ENCODE results near the gene SGSM1. TPM values are rescaled to one million over a fixed set of nuclear protein-coding genes. Genes with fewer than 3 reads are reported as not detected.

The SGSM1 gene
- total RNA-seq, 1 experiment from 2014 or later, result 4.3 TPM

- 0 out of 7 replicates have a peak overlapping the region, but pooled peaks of 1 of the 3 experiments have one; percentile 3 for H3K27ac Mint-ChIP-seq
- Histone ChIP-seq H3K18ac (ENCODE audit: insufficient read length, low read depth, low read length) (no peak overlapping the region), H3K79me2 (ENCODE audit: insufficient read depth, low read length) (peaks cover 2% of the 10 kb centered on the region; the same call in 1 of the 2 replicates), H3K27ac (ENCODE audit: insufficient read length, low read depth, low read length) (no peak overlapping the region), H3T11ph (ENCODE audit: low read length) (no peak overlapping the region), H3K4me2 (ENCODE audit: insufficient read depth, insufficient read length, low read length) (no peak overlapping the region), H3K79me1 (ENCODE audit: insufficient read depth, low read depth, low read length, poor library complexity, severe bottlenecking) (no peaks in the 10 kb centered on the region), H2BK5ac (ENCODE audit: insufficient read length, low read length) (no peak overlapping the region), H3K4me1 (ENCODE audit: insufficient read depth, low read length) (no peaks in the 10 kb centered on the region), H4K20me1 (ENCODE audit: control insufficient read depth, insufficient read depth, insufficient read length) (no peaks in the 10 kb centered on the region), H4K5ac (ENCODE audit: insufficient read length, low read depth, low read length) (no peak overlapping the region), H3K23me2 (ENCODE audit: insufficient read length, low read depth, low read length, poor library complexity, severe bottlenecking) (no peaks in the 10 kb centered on the region), H2BK12ac (ENCODE audit: insufficient read length, low read depth, low read length) (no peak overlapping the region), H2BK120ac (ENCODE audit: low read depth, low read length, poor library complexity, severe bottlenecking) (no peak overlapping the region), H3K23ac (ENCODE audit: insufficient read length, low read depth, low read length) (no peak overlapping the region), H3K9ac (ENCODE audit: extremely low read depth, insufficient read length, low read length) (no peak overlapping the region), H3K4ac (ENCODE audit: low read depth, low read length) (no peak overlapping the region), H3K14ac (ENCODE audit: insufficient read depth, low read length) (no peak overlapping the region), H2BK20ac (ENCODE audit: low read depth, low read length, poor library complexity, severe bottlenecking) (no peak overlapping the region), H2AFZ (ENCODE audit: low read length) (no peak overlapping the region), H3K9me3 (ENCODE audit: control insufficient read depth, low read depth, low read length) (no peaks in the 10 kb centered on the region), H2BK15ac (ENCODE audit: low read depth, low read length) (no peak overlapping the region), H4K8ac (replicated peaks; ENCODE audit: insufficient read length, low read depth, low read length) (no peak overlapping the region), H2AK5ac (ENCODE audit: insufficient read length, low read length) (no peak overlapping the region), H3K56ac (ENCODE audit: insufficient read length, low read depth, low read length) (no peak overlapping the region), H3K27me3 (ENCODE audit: insufficient read depth, low read length) (no peaks in the 10 kb centered on the region), H4K91ac (ENCODE audit: insufficient read length, low read depth, low read length) (no peak overlapping the region)
- DNase-seq, result no peak
- H3K27me3 Mint-ChIP-seq (ENCODE audit: low read depth), result no peaks in the 10 kb centered on the region; the same call in none of the 2 replicates
- H3K4me1 Mint-ChIP-seq, result peaks cover 3 to 11% of the 10 kb centered on the region in 2 experiments
- WGBS (ENCODE audit: extremely low coverage, insufficient read length, low lambda C conversion rate), result no CpG with 5 or more reads among the region's 4 CpGs
- no peaks in the 10 kb centered on the region; a peak in 1 of 5 replicates for H3K9me3 Mint-ChIP-seq
- no peaks in the 10 kb centered on the region for H3K36me3 Mint-ChIP-seq (ENCODE audit: insufficient read depth in 1 of 3, low read depth in 3 of 3)
- H3K4me3 Mint-ChIP-seq, result no peak overlapping the region
- no peak for TF ChIP-seq CTCF (conservative IDR thresholded peaks at IDR 0.05)
Measured at GRCh38 chr22:24824915-24825314, 18.9 kb downstream of the SGSM1 start.
